Measurements from ENCODE around the gene TFF2.

Gene TFF2

DNA sequence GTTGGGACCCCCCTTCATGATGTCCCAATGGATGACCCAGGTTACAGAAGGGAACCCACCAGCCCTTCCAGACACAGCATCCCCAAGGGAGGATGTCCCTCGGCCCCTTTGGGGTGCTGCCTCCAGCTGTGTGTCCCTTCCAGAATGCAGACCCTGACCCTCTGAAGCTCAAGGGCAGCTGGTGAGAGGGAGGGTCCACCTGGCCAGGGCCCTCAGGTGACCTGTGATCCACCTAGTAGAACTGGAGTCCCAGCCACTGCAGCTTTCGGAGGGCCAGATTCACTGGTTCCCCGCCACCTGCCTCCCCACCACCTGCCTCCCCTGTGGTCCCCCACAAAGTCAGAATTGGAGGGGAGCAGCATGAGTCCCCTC is 25.2 kb upstream of the TFF2 start:
- Histone ChIP-seq H3K4me3 (ENCODE audit: low read depth, low read length) (no peak overlapping the region), H3K4me1 (ENCODE audit: control insufficient read depth, insufficient read depth, low read length) (no peaks in the 10 kb centered on the region), H3K9me3 (ENCODE audit: control insufficient read depth, insufficient read depth, low read depth, low read length) (no peaks in the 10 kb centered on the region), H3K27ac (ENCODE audit: extremely low read depth, low read depth, low read length) (no peak overlapping the region), H3K36me3 (ENCODE audit: control insufficient read depth in 2 of 2, insufficient read depth in 1 of 2, low read length in 2 of 2) (no peaks in the 10 kb centered on the region)
- POLR2A ChIA-PET: no interaction called here
- TF ChIP-seq ZFHX2 (tag by site-specific recombination; conservative IDR thresholded peaks at IDR 0.05) (peak; percentile 24; the same call in 1 of the 2 replicates), ZNF133 (tag by site-specific recombination; IDR thresholded peaks at IDR 0.05) (no peak)
- CTCF ChIA-PET: interaction anchor here (0.8 to 1.2 kb wide), 2 partner anchors 65 to 231 kb away, joined by 3 read pairs; no protein-coding TSS in a partner anchor

- Histone ChIP-seq H3K4me3 (ENCODE audit: low read depth, low read length) (no peak overlapping the region), H3K9me3 (ENCODE audit: control insufficient read depth, insufficient read depth, low read depth, low read length) (no peaks in the 10 kb centered on the region), H3K36me3 (ENCODE audit: control insufficient read depth in 2 of 2, insufficient read depth in 1 of 2, low read length in 2 of 2) (no peaks in the 10 kb centered on the region), H3K4me1 (ENCODE audit: control insufficient read depth, insufficient read depth, low read length) (no peaks in the 10 kb centered on the region), H3K27ac (ENCODE audit: extremely low read depth, low read depth, low read length) (no peak overlapping the region)
- POLR2A ChIA-PET: no interaction called here
- CTCF ChIA-PET: interaction anchor here (0.8 to 1.2 kb wide), 2 partner anchors 65 to 231 kb away, joined by 3 read pairs; no protein-coding TSS in a partner anchor
- TF ChIP-seq ZNF404 (tag by site-specific recombination; IDR thresholded peaks at IDR 0.05) (no peak), KLF1 (tag by site-specific recombination; IDR thresholded peaks at IDR 0.05) (0 out of 2 replicates have a peak, but pooled peaks have one; percentile 2), HIC1 (tag by site-specific recombination; IDR thresholded peaks at IDR 0.05) (no peak)
- TF ChIP-seq, protein P1, sequence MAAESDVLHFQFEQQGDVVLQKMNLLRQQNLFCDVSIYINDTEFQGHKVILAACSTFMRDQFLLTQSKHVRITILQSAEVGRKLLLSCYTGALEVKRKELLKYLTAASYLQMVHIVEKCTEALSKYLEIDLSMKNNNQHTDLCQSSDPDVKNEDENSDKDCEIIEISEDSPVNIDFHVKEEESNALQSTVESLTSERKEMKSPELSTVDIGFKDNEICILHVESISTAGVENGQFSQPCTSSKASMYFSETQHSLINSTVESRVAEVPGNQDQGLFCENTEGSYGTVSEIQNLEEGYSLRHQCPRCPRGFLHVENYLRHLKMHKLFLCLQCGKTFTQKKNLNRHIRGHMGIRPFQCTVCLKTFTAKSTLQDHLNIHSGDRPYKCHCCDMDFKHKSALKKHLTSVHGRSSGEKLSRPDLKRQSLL (tag by site-specific recombination; IDR thresholded peaks at IDR 0.05): no peak
Observed at GRCh38 chr21:42375506-42375905, 24.7 kb upstream of the TFF2 start.

DNA sequence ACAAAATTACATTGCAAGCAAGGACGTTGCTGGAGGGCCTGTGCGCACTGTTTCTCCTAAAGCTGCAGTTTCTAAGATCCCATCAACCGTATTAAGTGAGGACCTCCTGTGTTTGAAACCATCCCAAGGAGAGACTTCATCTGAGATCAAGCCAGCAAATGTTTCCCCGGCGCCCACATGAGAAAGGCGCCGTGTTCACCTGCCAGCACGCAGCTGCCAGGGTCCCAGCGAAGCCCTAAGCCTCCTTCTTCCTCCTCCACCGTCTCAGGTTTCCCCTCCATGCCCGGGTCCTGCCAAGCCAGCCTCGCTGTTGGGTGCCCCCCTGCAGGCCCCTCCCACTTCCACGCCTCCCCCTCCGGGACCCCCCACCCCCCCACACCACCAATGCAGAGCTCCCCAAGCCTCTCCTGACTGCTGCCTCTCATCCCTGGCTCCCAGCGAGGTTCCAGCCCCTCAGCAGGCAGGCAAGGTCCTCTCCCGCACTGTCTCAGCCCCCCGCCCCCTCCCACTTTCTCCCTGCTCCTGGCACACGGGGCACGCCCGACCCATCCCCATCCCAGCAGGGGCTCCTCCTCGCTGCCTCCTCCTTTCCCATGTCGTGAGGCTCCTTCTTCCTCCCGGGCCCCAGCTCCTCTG is 24.2 kb upstream of the TFF2 start:
- CTCF ChIA-PET: interaction anchor here (0.8 to 1.9 kb wide), 3 partner anchors 15 to 230 kb away, joined by 3 to 4 read pairs (median 3); no protein-coding TSS in a partner anchor
- Histone ChIP-seq H3K4me1 (ENCODE audit: control insufficient read depth, insufficient read depth, low read length) (no peaks in the 10 kb centered on the region), H3K9me3 (ENCODE audit: control insufficient read depth, insufficient read depth, low read depth, low read length) (no peaks in the 10 kb centered on the region), H3K4me3 (ENCODE audit: low read depth, low read length) (no peak overlapping the region), H3K27ac (ENCODE audit: extremely low read depth, low read depth, low read length) (no peak overlapping the region), H3K36me3 (ENCODE audit: control insufficient read depth in 2 of 2, insufficient read depth in 1 of 2, low read length in 2 of 2) (no peaks in the 10 kb centered on the region)
- TF ChIP-seq KLF1 (tag by site-specific recombination; IDR thresholded peaks at IDR 0.05): 0 out of 2 replicates have a peak, but pooled peaks have one; percentile 19
- TF ChIP-seq ZIC2 (tag by site-specific recombination; IDR thresholded peaks at IDR 0.05): peak; percentile 37
- TF ChIP-seq ZSCAN23 (tag by site-specific recombination; IDR thresholded peaks at IDR 0.05): no peak
- POLR2A ChIA-PET: no interaction called here

- no peaks in the 10 kb centered on the region for H3K36me3 ChIP-seq (ENCODE audit: control insufficient read depth in 2 of 2, insufficient read depth in 1 of 2, low read length in 2 of 2)
- H3K4me1 ChIP-seq (ENCODE audit: control insufficient read depth, insufficient read depth, low read length): no peaks in the 10 kb centered on the region
- POLR2A ChIA-PET: no interaction called here
- H3K9me3 ChIP-seq (ENCODE audit: control insufficient read depth, insufficient read depth, low read depth, low read length): no peaks in the 10 kb centered on the region
- TF ChIP-seq KLF10 (tag by site-specific recombination; IDR thresholded peaks at IDR 0.05): no peak
- TF ChIP-seq SALL2 (tag by site-specific recombination; IDR thresholded peaks at IDR 0.05; ENCODE audit: borderline replicate concordance): no peak
- TF ChIP-seq ZNF777 (tag by site-specific recombination; IDR thresholded peaks at IDR 0.05; ENCODE audit: borderline replicate concordance): no peak
- TF ChIP-seq ZFP69B (tag by site-specific recombination; IDR thresholded peaks at IDR 0.05): no peak
- TF ChIP-seq ZNF626 (tag by site-specific recombination; IDR thresholded peaks at IDR 0.05): no peak
- TF ChIP-seq ZNF394 (tag by site-specific recombination; IDR thresholded peaks at IDR 0.05; ENCODE audit: borderline replicate concordance): no peak
- TF ChIP-seq ZNF248 (tag by site-specific recombination; IDR thresholded peaks at IDR 0.05): no peak
- no peak for TF ChIP-seq ZNF214 (tag by site-specific recombination; IDR thresholded peaks at IDR 0.05; ENCODE audit: borderline replicate concordance)
- no peak for TF ChIP-seq ZBTB17 (tag by site-specific recombination; IDR thresholded peaks at IDR 0.05)
- TF ChIP-seq ZNF837 (tag by site-specific recombination; IDR thresholded peaks at IDR 0.05): no peak
- no peak for TF ChIP-seq GFI1B (tag by site-specific recombination; IDR thresholded peaks at IDR 0.05)
- no peak for TF ChIP-seq ZNF2 (tag by site-specific recombination; IDR thresholded peaks at IDR 0.05)
- TF ChIP-seq ZNF169 (tag by site-specific recombination; IDR thresholded peaks at IDR 0.05): no peak
- TF ChIP-seq ZNF629 (tag by site-specific recombination; IDR thresholded peaks at IDR 0.05): no peak
- TF ChIP-seq, protein P2, sequence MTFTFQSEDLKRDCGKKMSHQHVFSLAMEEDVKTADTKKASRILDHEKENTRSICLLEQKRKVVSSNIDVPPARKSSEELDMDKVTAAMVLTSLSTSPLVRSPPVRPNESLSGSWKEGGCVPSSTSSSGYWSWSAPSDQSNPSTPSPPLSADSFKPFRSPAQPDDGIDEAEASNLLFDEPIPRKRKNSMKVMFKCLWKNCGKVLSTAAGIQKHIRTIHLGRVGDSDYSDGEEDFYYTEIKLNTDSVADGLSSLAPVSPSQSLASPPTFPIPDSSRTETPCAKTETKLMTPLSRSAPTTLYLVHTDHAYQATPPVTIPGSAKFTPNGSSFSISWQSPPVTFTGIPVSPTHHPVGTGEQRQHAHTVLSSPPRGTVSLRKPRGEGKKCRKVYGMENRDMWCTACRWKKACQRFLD (tag by site-specific recombination; IDR thresholded peaks at IDR 0.05): no peak
- TF ChIP-seq FEZF1 (tag by site-specific recombination; IDR thresholded peaks at IDR 0.05): no peak
- TF ChIP-seq SCRT2 (tag by site-specific recombination; IDR thresholded peaks at IDR 0.05): no peak
- H3K27ac ChIP-seq (ENCODE audit: extremely low read depth, low read depth, low read length): no peak overlapping the region
- no peak overlapping the region for H3K4me3 ChIP-seq (ENCODE audit: low read depth, low read length)
- CTCF ChIA-PET: interaction anchor here (1.5 to 1.9 kb wide), 2 partner anchors 14 to 64 kb away, joined by 3 to 4 read pairs; no protein-coding TSS in a partner anchor
Observed at GRCh38 chr21:42374457-42374856, 23.7 kb upstream of the TFF2 start.

Data from HEK293 (cell line).